ENCODE data around the gene COPB1. TPM values are rescaled to one million over a fixed set of nuclear protein-coding genes. Genes with fewer than 3 reads are reported as not detected.
A peak's percentile ranks its signal among the peaks of the same experiment; 100 is the strongest.

The COPB1 gene
- total and polyA plus RNA-seq, 9 of the 15 experiments (the other 6 are each of a cell fraction or from before 2014, with no cell fraction given) = 64.7 to 188 (median 91.6) TPM

DNA sequence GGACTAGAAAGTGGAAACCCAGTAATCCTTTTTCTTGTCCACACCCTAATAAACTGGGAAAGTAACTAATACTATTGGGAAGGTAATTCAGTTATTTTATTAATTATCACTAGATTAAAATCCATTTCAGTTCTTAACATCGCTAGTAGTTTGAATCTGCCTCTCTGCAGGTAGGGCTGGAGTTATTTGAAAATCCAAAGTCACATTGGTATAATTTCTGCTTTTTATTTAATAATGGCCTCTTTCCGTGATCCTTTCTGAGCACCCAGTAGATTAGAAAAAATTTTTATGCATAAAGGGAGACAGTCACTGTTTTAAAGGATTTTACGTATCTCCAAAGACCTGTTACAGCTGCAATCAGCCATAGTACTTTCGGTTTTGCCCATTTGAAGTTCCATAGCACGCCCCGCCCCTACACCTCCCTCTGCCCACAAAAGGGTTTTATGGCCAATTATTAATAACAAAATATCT is 605 bp upstream of the COPB1 start (continued):
- TF ChIP-seq, protein P1, sequence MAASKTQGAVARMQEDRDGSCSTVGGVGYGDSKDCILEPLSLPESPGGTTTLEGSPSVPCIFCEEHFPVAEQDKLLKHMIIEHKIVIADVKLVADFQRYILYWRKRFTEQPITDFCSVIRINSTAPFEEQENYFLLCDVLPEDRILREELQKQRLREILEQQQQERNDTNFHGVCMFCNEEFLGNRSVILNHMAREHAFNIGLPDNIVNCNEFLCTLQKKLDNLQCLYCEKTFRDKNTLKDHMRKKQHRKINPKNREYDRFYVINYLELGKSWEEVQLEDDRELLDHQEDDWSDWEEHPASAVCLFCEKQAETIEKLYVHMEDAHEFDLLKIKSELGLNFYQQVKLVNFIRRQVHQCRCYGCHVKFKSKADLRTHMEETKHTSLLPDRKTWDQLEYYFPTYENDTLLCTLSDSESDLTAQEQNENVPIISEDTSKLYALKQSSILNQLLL (CRISPR knock-in tag; IDR thresholded peaks at IDR 0.05; ENCODE audit: borderline replicate concordance) = no peak
- TF ChIP-seq NFIC (IDR thresholded peaks at IDR 0.05) (peak; percentile 60; the same call in 1 of the 2 replicates), MAFG (tag; conservative IDR thresholded peaks at IDR 0.05) (no peak), SRF (CRISPR knock-in tag; IDR thresholded peaks at IDR 0.05) (peak in 1 of 2 experiments; percentile 26; a peak in 1 of 4 replicates), BRCA1 (IDR thresholded peaks at IDR 0.05) (no peak), BRCA1 (CRISPR knock-in tag; IDR thresholded peaks at IDR 0.05) (no peak), SIRT6 (IDR thresholded peaks at IDR 0.05; ENCODE audit: low read depth, low read length) (no peak), RBM22 (IDR thresholded peaks at IDR 0.05; ENCODE audit: low read depth, low read length, poor library complexity, severe bottlenecking) (no peak), RBM34 (IDR thresholded peaks at IDR 0.05; ENCODE audit: borderline replicate concordance, insufficient read depth, low read length) (no peak), SMARCA4 (IDR thresholded peaks at IDR 0.05) (no peak), EHMT2 (IDR thresholded peaks at IDR 0.05) (no peak), GATAD2A (IDR thresholded peaks at IDR 0.05) (no peak), ZBTB17 (CRISPR knock-in tag; IDR thresholded peaks at IDR 0.05) (no peak), GATAD2B (IDR thresholded peaks at IDR 0.05; ENCODE audit: borderline replicate concordance) (peak; percentile 14; the same call in 1 of the 2 replicates), HDAC1 (IDR thresholded peaks at IDR 0.05) (0 out of 4 replicates have a peak, but pooled peaks of 1 of the 2 experiments have one; percentile 54)
- TF ChIP-seq, protein P2, sequence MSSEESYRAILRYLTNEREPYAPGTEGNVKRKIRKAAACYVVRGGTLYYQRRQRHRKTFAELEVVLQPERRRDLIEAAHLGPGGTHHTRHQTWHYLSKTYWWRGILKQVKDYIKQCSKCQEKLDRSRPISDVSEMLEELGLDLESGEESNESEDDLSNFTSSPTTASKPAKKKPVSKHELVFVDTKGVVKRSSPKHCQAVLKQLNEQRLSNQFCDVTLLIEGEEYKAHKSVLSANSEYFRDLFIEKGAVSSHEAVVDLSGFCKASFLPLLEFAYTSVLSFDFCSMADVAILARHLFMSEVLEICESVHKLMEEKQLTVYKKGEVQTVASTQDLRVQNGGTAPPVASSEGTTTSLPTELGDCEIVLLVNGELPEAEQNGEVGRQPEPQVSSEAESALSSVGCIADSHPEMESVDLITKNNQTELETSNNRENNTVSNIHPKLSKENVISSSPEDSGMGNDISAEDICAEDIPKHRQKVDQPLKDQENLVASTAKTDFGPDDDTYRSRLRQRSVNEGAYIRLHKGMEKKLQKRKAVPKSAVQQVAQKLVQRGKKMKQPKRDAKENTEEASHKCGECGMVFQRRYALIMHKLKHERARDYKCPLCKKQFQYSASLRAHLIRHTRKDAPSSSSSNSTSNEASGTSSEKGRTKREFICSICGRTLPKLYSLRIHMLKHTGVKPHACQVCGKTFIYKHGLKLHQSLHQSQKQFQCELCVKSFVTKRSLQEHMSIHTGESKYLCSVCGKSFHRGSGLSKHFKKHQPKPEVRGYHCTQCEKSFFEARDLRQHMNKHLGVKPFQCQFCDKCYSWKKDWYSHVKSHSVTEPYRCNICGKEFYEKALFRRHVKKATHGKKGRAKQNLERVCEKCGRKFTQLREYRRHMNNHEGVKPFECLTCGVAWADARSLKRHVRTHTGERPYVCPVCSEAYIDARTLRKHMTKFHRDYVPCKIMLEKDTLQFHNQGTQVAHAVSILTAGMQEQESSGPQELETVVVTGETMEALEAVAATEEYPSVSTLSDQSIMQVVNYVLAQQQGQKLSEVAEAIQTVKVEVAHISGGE (CRISPR knock-in tag; IDR thresholded peaks at IDR 0.05) = 0 out of 6 replicates have a peak, but pooled peaks of 1 of the 3 experiments have one; percentile 15
- TF ChIP-seq, protein P3, sequence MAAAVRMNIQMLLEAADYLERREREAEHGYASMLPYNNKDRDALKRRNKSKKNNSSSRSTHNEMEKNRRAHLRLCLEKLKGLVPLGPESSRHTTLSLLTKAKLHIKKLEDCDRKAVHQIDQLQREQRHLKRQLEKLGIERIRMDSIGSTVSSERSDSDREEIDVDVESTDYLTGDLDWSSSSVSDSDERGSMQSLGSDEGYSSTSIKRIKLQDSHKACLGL (CRISPR knock-in tag; IDR thresholded peaks at IDR 0.05; ENCODE audit: borderline replicate concordance, poor library complexity, severe bottlenecking) = no peak
- TF ChIP-seq, protein P4, sequence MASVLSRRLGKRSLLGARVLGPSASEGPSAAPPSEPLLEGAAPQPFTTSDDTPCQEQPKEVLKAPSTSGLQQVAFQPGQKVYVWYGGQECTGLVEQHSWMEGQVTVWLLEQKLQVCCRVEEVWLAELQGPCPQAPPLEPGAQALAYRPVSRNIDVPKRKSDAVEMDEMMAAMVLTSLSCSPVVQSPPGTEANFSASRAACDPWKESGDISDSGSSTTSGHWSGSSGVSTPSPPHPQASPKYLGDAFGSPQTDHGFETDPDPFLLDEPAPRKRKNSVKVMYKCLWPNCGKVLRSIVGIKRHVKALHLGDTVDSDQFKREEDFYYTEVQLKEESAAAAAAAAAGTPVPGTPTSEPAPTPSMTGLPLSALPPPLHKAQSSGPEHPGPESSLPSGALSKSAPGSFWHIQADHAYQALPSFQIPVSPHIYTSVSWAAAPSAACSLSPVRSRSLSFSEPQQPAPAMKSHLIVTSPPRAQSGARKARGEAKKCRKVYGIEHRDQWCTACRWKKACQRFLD (CRISPR knock-in tag; IDR thresholded peaks at IDR 0.05) = no peak

Measured in K562 (cell line).